ENCODE results near the gene PRR18. TPM values are rescaled to one million over a fixed set of nuclear protein-coding genes. Genes with fewer than 3 reads are reported as not detected.

Gene PRR18
- total and polyA plus RNA-seq, 2 of the 13 experiments (the other 11 are each of a cell fraction or from before 2014, with no cell fraction given) = 0.04 TPM

- TF ChIP-seq GLI4 (CRISPR knock-in tag; IDR thresholded peaks at IDR 0.05; ENCODE audit: borderline replicate concordance) (peak; percentile 84; the same call in 1 of the 2 replicates), TERF1 (CRISPR knock-in tag; IDR thresholded peaks at IDR 0.05) (no peak), ZNF749 (CRISPR knock-in tag; IDR thresholded peaks at IDR 0.05; ENCODE audit: borderline replicate concordance) (no peak; the same call in none of the 2 replicates), ZNF333 (CRISPR knock-in tag; IDR thresholded peaks at IDR 0.05; ENCODE audit: borderline replicate concordance) (peak; percentile 98), CERS6 (CRISPR knock-in tag; IDR thresholded peaks at IDR 0.05) (no peak), KDM1A (CRISPR knock-in tag; IDR thresholded peaks at IDR 0.05) (0 out of 2 replicates have a peak, but pooled peaks have one; percentile 16), HNF4G (IDR thresholded peaks at IDR 0.05; ENCODE audit: borderline replicate concordance, low read depth, low read length) (no peak), HNF4G (CRISPR knock-in tag; IDR thresholded peaks at IDR 0.05; ENCODE audit: borderline replicate concordance, low read depth) (peak; percentile 84), FOXJ3 (CRISPR knock-in tag; IDR thresholded peaks at IDR 0.05; ENCODE audit: borderline replicate concordance) (peak; percentile 83), TBL1XR1 (IDR thresholded peaks at IDR 0.05; ENCODE audit: borderline replicate concordance, low read length, partially characterized antibody) (no peak), LRRFIP1 (CRISPR knock-in tag; conservative IDR thresholded peaks at IDR 0.05) (no peak), KAT7 (CRISPR knock-in tag; IDR thresholded peaks at IDR 0.05; ENCODE audit: borderline replicate concordance) (peak; percentile 92), ARID2 (CRISPR knock-in tag; IDR thresholded peaks at IDR 0.05; ENCODE audit: borderline replicate concordance) (peak; percentile 86), DZIP1 (CRISPR knock-in tag; IDR thresholded peaks at IDR 0.05) (peak; percentile 65; the same call in 1 of the 2 replicates), MED8 (CRISPR knock-in tag; IDR thresholded peaks at IDR 0.05; ENCODE audit: insufficient replicate concordance) (peak; percentile 90), ZNF224 (CRISPR knock-in tag; IDR thresholded peaks at IDR 0.05) (peak; percentile 89; the same call in 1 of the 2 replicates), KLF11 (CRISPR knock-in tag; IDR thresholded peaks at IDR 0.05) (peak; percentile 83; the same call in 1 of the 2 replicates), ZNF841 (CRISPR knock-in tag; IDR thresholded peaks at IDR 0.05; ENCODE audit: borderline replicate concordance) (0 out of 2 replicates have a peak, but pooled peaks have one; percentile 39), ZFP41 (CRISPR knock-in tag; IDR thresholded peaks at IDR 0.05; ENCODE audit: borderline replicate concordance) (no peak)
Measured at GRCh38 chr6:166342349-166343149, 34.4 kb upstream of the PRR18 start, which contains the start of gene SFT2D1 (continued).

Data from HepG2 (cell line).